KMS-11 (cell line): Measurements from ENCODE around the gene ANKS6.

Experiments
- H2AFZ ChIP-seq: fragments of 200-600 bp; sonication (generic); 2 replicates; pipeline ENCODE4 v1.6.1; 2016; ENCODE audit warnings: antibody characterized with exemption, mixed run types, low read depth
- H3K27ac ChIP-seq: fragments of 200-600 bp; sonication (generic); 2 replicates; pipeline ENCODE4 v1.6.1; 2016; ENCODE audit warnings: mild to moderate bottlenecking, mixed run types
- H3K27me3 ChIP-seq: fragments of 200-600 bp; sonication (generic); 2 replicates; pipeline ENCODE4 v1.6.1; 2017; ENCODE audit warnings: mild to moderate bottlenecking, low read depth, mixed run types, moderate library complexity; ENCODE audit not compliant: insufficient read depth
- H3K36me3 ChIP-seq: fragments of 200-600 bp; sonication (generic); 2 replicates; pipeline ENCODE4 v1.6.1; 2017; ENCODE audit warnings: mild to moderate bottlenecking, mixed run types; ENCODE audit not compliant: insufficient read depth
- H3K4me1 ChIP-seq: fragments of 200-600 bp; sonication (generic); 2 replicates; pipeline ENCODE4 v1.6.1; 2016; ENCODE audit warnings: mild to moderate bottlenecking, low read depth, mixed run types; ENCODE audit not compliant: poor library complexity, severe bottlenecking
- H3K4me2 ChIP-seq: fragments of 200-600 bp; sonication (generic); 2 replicates; pipeline ENCODE4 v1.7.0; 2016; ENCODE audit warnings: mild to moderate bottlenecking, mixed run types
- H3K4me3 ChIP-seq: fragments of 200-600 bp; sonication (generic); IDR thresholded peaks from 2 replicates; pipeline ENCODE4 v1.6.1; 2017; ENCODE audit warnings: low read depth, low read length, mixed read lengths; ENCODE audit not compliant: insufficient read depth
- H3K79me2 ChIP-seq: fragments of 200-600 bp; sonication (generic); 2 replicates; pipeline ENCODE4 v1.6.1; 2016; ENCODE audit warnings: low read depth, mixed run types; ENCODE audit not compliant: insufficient read depth
- H3K9ac ChIP-seq: fragments of 200-600 bp; sonication (generic); 2 replicates; pipeline ENCODE4 v1.6.1; 2016; ENCODE audit warnings: mild to moderate bottlenecking, mixed run types
- H4K20me1 ChIP-seq: fragments of 200-600 bp; sonication (generic); 2 replicates; pipeline ENCODE4 v1.6.1; 2016; ENCODE audit warnings: mild to moderate bottlenecking, mixed run types; ENCODE audit not compliant: insufficient read depth
- TF ChIP-seq, protein P1 (sequence below): fragments of 200-600 bp; sonication (generic); conservative IDR thresholded peaks from 2 replicates; pipeline ENCODE4 v1.6.1; 2017; ENCODE audit warnings: low read depth, mild to moderate bottlenecking, antibody characterized with exemption, low read length, moderate library complexity, mixed read lengths

The ANKS6 gene

DNA sequence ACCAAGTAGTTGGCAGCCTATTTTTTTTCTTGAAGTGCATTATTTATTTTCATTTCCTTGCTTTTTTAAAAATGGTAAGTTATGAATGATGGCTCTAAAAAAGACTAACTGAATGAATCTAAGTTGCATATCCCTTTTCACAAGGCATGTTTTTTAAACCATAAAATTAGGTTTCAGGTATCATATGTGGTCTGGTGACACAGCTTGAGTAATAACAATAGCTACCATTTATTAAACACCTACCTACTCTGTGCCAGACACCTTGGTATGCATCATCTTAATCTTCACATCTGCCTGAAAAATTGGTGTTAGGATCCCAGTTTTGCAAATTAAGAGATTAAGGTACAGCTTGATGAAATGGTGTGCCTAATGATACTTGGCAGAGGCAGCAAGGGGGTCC, 83.4 kb downstream of the ANKS6 start:
- peak overlapping the region; percentile 0; the same call in 1 of the 2 replicates for H3K4me2 ChIP-seq
- H3K79me2 ChIP-seq: no peaks in the 10 kb centered on the region
- H3K9ac ChIP-seq: no peak overlapping the region
- no peaks in the 10 kb centered on the region for H4K20me1 ChIP-seq
- TF ChIP-seq, protein P1, sequence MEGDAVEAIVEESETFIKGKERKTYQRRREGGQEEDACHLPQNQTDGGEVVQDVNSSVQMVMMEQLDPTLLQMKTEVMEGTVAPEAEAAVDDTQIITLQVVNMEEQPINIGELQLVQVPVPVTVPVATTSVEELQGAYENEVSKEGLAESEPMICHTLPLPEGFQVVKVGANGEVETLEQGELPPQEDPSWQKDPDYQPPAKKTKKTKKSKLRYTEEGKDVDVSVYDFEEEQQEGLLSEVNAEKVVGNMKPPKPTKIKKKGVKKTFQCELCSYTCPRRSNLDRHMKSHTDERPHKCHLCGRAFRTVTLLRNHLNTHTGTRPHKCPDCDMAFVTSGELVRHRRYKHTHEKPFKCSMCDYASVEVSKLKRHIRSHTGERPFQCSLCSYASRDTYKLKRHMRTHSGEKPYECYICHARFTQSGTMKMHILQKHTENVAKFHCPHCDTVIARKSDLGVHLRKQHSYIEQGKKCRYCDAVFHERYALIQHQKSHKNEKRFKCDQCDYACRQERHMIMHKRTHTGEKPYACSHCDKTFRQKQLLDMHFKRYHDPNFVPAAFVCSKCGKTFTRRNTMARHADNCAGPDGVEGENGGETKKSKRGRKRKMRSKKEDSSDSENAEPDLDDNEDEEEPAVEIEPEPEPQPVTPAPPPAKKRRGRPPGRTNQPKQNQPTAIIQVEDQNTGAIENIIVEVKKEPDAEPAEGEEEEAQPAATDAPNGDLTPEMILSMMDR: no peak
- no peaks in the 10 kb centered on the region for H3K36me3 ChIP-seq
- no peaks in the 10 kb centered on the region for H3K27me3 ChIP-seq
- H3K27ac ChIP-seq: no peak overlapping the region
- no peak overlapping the region for H3K4me3 ChIP-seq
- H3K4me1 ChIP-seq: peaks cover 41% of the 10 kb centered on the region
- no peak overlapping the region for H2AFZ ChIP-seq

DNA sequence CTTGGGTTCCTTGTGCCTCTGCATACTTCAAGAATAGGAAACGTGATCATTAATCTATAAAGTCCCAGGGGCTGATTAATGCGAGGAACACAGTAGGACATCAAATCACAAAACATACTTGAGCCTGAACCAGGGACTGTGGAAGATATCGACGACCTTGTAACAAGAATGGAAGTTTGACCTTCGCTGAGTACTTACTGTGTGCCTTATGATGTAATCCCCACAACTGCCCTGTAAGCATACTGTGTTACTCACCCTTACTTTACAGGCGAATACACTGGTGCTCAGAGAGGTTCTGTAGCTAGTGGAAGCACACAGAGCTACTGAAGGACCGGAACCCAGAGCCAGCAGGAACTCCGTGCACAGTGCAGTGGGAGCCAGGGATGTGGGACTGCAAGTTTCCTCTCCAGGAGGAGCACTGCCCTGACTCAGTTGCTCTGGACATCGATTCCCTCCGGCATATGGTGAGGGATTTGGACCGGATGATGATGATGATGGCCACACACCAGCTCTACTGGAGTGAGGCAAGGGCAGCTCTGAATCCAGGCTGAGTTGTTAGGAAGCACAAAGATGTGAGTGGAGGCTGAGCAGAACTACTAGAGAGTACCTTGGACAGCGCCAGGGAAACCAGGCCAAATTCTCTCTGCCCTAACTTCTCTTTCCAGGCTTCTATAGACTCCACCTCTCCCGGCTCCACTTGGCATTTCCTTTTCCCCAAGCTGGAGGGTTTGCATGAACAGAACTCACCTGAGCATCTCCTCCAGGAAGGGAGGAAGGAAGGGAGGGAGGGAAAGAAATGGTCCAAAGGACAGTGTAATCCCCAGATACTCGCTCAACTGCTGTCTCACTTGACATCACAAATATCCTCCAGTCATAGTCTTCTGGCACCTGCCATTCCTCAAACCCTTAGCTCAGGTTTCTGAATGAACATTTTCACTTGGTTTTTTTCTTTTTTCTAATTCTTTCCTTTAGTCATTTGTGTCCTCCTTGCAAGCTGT, 86.1 kb downstream of the ANKS6 start:
- no peak overlapping the region for H3K9ac ChIP-seq
- H3K4me2 ChIP-seq: no peak overlapping the region
- H3K27me3 ChIP-seq: no peaks in the 10 kb centered on the region
- no peak overlapping the region for H3K27ac ChIP-seq
- no peak overlapping the region for H3K4me3 ChIP-seq
- H3K36me3 ChIP-seq: no peaks in the 10 kb centered on the region
- peaks cover 28% of the 10 kb centered on the region for H3K4me1 ChIP-seq
- no peaks in the 10 kb centered on the region for H3K79me2 ChIP-seq
- no peak overlapping the region for H2AFZ ChIP-seq
- H4K20me1 ChIP-seq: no peaks in the 10 kb centered on the region
- TF ChIP-seq, protein P1: no peak

DNA sequence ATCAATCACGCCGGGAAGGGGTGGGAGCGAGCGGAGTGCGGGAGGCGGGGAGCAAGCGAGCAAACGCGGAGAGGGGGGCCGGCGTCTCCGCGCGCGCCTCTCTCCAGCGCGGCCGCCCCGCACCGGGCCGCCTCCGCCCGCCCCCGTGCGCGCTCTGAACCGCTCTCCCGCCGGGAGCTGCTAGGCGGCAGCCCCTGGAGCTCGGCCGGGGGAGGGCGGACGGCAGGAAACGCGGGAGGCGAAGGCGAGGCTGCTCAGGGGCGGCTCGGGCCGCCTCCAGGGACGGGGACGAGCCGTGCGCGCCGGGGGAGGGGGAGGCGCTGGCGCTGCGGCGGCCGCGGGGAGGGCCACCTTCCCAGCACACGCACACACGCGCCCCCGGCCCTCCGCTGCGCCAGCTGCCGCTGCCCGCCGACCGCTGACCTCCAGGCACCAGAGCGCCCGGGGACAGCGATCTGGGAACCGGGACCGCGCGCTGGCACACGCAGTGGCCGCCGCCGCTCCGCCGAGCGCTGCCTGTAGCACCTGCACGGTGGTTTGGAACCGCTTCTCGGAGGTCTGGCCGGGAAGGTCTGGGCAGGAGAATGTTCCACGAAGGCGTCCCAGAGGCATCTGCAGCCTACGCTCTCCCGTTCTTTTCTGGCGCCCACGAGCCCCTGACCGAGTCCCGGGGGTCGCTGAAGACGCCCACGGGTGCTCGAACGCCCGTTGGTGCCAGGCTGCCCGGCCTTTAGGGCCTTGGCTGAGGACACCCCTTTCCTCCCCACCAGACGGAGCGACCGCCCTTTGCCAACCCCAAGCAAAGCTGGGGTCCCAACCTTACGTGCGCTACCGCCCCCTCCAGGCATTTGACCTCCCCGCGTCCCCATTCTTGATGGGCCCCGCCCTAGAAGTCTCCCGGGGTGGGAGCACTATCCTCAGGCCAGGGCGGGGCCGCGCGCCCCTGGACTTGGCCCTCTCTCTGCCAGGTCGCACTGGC, 87.1 kb downstream of the ANKS6 start, which contains the start of gene GABBR2:
TSS of gene GABBR2 (minus strand) at position 3 of the 979 bp plus-strand sequence. CDS start 198 bp downstream, outside the sequence.
- no peaks in the 10 kb centered on the region for H4K20me1 ChIP-seq
- no peaks in the 10 kb centered on the region for H3K36me3 ChIP-seq
- H3K4me1 ChIP-seq: peaks cover 18% of the 10 kb centered on the region
- H3K27me3 ChIP-seq: no peaks in the 10 kb centered on the region
- H3K4me3 ChIP-seq: no peak within 1 kb of the TSS
- H2AFZ ChIP-seq: no peak within 1 kb of the TSS
- H3K27ac ChIP-seq: no peak within 1 kb of the TSS
- H3K4me2 ChIP-seq: no peak within 1 kb of the TSS
- TF ChIP-seq, protein P1: no peak
- H3K9ac ChIP-seq: no peak within 1 kb of the TSS
- no peaks in the 10 kb centered on the region for H3K79me2 ChIP-seq
